ENCODE data around the gene INPP5A.
"Not testable (repeated sequence)": the region's sequence is repeated elsewhere in the genome, so short reads cannot be mapped to it uniquely, and the experiment has no call there.

INPP5A gene

DNA sequence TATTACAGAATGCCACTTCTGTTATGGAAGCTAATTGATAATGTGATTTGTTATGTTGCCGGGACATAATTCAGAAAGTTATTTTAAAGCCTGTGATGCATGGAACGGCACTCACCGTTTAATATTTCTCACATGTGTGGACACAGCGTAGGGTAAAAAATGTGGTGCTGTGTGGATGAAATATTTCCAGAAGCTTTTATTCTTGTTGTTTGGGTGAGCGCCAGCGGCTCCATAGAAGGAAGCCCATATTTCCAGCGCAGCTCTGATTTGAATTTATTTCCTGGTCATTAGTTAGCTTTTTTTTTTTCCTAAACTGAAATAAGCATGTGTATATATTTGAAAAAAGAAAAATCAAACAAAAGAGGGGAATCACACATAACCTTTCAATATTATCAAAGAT is 268.5 kb downstream of the INPP5A start:
- no peak for DNase-seq (ENCODE audit: low read depth)

DNA sequence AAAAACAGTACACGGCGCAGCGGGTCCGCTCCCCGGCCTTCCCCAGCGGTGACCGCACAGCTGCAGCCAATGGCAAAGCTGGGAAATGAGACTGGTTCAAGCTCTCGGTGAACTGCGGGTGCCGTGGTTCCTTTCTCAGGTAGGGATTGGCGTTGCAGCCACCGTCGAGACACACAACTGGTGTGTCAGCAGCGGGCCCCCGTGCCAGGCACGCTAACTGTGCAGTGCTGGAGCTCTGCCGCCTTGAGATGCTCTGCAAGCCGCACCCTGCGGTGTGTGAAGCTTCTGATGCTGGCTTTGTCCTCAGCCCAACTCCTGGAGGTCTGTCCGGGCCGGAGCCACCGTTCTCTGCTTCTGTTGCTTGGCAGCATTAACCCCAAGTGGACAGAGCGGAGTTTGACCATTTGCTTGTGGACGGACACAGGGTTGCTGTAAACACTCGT is 269.0 kb downstream of the INPP5A start:
- DNase-seq (ENCODE audit: low read depth): no peak

GRCh38 chr10:132807621-132808049 is 270.0 kb downstream of the INPP5A start:
- no peak for DNase-seq (ENCODE audit: low read depth)

DNA sequence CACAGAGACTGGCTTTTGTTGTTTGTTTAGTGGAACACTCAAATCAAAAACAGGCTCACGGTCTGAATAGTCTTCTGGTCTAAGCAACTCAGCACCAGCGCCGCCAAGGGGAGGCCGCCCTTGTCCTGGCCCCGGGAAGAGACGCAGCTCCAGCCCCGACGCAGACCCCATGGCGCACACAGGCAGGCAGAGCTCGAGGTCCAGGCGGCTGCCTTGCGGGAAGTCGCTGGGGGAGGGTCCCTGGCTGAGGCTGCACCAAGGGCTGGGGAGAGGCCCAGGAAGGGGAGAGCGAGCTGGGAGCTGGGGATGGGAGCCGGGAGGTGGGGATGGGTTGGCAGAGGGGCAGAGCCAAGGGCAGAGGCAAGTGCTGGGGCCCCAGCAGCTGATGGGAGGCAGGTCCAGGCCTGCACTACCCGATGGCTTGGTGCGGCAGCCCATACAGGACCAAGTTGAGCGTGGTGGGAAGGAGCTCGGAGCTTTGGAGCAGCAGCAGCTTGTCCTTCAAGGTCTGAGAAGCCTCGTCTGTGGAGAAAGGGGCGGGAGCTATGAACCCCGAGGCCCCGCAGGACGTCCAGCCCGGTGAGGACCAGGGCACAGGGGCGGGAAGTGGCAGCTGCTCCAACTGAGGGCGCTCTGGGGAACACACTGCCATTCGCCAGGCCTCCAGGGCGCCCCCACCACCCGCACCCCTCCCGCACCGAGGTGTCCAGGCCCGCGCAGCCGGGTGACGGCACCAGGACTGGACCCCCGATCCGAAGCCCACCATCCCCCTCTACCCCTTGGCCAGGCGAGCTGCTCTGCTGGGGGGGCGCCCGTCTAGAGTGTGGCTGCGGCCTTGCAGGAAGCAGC is 271.0 kb downstream of the INPP5A start:
- DNase-seq (ENCODE audit: low read depth): no peak

DNA sequence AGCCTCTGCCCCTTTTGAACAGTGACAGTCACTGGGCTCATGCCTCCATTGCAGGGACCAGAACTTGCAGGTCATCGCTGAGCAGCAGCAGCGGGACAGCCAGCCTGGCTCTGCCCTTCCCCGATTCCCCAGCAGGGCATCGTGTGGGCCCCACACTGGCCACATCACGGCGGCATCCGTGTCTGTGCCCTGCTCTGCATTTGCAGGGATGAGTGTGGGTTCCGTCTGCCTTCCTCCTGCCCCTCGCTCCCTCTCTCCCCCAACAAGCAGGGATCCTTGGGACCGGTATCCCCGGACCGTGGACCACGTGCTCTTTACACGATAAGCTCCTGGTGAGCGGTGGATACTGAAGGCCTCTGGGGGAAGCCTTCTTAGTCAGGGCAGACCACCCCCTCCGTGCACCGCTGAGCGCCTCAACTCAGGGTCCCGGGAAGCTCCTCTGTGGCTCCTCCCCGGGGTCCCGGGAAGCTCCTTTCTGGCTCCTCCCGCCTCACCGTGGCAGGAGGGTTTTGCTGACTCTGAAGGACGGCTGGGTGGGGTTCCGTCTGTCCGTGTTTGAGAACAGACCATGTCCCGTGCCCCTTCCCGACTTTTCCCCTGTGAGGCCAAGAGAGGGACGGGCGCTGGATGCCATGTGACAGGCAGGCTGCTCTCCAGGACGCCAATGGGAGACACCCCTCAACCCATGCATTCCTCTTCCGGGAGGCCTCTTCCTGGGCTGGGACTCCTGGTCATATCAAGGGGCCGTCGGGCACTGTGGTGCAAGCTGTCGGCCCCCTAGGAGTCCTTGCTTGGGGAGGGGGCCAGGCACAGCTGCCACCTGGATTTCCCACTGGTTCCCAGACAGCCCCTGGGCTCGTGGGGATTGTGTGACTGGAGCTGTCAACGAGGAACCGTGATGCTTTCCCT is 271.9 kb downstream of the INPP5A start:
- DNase-seq (ENCODE audit: low read depth): no peak

GRCh38 chr10:132810141-132810806 is 272.7 kb downstream of the INPP5A start:
- no peak for DNase-seq (ENCODE audit: low read depth)

- no peak for DNase-seq (ENCODE audit: low read depth)
Observed at GRCh38 chr10:132810807-132811700, 273.5 kb downstream of the INPP5A start.

DNA sequence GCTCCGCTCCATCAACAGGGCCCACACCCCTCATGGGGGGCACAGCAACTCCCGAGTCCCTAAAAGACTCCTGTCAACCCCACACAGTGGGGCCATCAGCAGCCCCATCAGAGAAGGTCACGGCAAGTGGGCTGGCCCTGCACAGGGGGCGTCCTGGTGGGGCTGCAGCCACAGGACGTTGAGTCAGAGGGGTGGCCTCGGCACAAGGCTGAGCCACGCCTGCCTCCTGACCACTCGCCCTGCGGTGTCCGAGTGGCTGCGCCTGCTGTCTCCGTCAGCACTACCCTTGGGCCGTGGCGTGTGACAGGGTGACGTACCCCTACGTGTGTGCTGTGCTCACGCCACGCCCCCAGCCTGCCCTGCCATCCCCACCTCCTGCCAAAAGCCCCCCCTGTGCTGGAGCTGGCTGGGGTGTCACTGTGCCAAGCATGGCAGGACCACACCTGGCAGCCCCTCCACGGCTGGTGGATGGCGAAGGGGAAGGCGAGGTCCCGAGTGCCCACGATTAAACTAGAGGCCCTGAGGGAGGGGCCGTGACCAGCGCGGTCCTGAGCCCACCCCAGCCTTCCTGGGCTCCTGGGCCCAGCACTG is 274.4 kb downstream of the INPP5A start:
- no peak for DNase-seq (ENCODE audit: low read depth)

DNA sequence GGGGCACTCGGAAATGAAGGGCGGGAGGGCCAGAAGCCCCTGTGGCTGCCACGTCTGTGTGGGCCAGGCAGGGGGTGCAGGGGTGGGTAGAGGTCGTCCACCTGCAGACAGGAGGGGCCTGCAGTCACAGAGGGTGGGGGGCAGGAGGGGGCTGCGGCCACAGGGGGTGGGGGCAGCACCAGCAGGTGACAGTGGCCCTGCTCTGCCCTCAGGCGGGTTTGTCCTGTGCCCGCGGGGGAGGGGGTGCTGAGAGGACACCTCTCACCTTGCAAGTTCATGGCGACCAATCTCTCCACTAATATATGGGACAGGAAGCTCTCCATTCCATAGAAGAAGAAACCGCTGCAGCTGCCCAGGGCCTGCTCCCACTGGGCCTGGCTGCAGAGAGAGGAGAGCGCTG is 274.9 kb downstream of the INPP5A start:
- DNase-seq (ENCODE audit: low read depth): no peak

DNA sequence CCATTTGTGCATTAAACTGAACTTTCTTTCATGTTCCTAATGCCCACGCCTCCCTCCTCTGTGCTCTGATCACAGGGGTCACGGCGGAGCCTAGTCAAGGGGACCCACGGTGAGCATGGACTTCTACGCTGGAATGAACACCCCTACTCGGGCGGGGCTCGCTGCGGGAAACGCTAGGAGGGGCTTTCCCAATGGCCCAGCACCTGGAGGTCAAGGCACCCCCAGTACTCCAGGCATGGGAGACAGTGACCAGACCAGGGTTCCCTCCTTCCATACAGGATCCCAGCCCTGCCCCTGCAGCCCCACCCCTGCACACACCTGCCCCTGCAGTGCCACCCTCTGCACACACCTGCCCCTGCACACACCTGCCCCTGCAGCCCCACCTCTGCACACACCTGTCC is 275.4 kb downstream of the INPP5A start:
- DNase-seq (ENCODE audit: low read depth): no peak

DNA sequence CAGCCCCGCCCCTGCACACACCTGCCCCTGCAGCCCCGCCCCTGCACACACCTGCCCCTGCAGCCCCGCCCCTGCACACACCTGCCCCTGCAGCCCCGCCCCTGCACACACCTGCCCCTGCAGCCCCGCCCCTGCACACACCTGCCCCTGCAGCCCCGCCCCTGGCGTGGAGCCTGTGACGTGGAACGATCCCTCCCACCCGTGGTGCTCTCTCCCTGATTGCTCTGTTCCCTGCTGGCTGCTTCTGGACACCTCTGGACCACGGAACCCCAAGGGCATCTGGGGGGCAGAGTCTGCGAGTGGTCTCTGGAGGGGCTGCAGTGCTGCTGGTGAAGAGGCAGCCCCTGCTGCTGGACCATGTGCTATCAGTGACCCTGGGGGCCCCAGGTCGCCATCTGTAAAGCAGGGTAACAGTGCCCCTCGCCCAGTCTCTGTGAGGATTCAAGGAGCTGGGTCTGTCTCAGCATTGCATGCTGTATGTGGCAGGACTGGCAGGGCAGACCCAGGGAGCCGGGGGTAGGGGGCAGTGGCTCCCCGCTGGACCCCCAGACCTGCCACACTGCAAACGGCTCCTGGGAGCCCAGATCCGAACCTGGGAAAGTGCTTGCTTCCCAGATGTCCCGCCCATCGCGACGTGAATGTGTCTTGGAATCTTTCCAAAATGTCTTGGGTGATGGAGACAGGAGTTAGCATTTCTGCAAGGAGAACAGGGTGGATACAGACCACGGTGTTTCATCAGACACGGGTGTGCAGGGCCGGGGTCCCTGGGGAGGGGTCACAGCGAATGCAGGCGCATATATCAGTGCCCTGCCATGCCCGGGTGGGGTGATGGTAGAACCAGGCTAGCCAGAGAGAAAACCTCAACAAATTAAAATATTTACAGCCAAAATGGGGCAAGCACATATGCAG is 276.2 kb downstream of the INPP5A start:
- DNase-seq (ENCODE audit: low read depth): no peak

- no peak for DNase-seq (ENCODE audit: low read depth)
Observed at GRCh38 chr10:132814469-132814856, 276.9 kb downstream of the INPP5A start.

DNA sequence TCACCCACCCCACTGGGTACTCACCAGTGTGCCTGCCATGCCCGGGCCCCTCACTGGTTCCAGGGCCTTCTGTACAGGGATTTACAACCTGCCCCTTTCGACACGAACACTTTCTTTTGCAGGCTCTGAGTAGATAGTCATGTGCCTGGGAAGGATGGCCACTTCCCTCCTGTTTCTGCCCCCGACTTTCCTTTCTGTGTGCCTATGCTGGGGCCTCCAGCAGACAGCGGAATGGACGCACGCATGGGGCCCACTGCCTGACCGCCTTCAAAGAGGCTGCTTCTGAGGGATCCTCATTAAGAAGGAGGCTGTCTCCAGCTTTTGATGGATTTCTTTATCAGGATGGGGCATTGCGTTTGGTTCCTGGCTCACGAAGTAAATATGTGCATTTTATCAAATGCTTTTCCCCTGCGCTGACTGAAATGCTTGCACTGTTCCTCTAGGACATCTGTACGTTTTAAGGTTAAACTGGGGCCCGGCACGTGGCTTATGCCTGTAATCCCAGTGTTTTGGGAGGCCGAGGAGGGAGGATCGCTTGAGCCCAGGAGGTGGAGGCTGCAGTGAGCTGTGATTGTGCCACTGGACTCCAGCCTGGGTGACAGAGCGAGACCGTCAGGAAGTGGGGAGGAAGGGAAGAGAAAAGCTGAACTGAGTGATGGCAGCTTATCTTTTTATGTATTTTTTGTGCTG is 277.7 kb downstream of the INPP5A start:
- no peak for DNase-seq (ENCODE audit: low read depth)

DNA sequence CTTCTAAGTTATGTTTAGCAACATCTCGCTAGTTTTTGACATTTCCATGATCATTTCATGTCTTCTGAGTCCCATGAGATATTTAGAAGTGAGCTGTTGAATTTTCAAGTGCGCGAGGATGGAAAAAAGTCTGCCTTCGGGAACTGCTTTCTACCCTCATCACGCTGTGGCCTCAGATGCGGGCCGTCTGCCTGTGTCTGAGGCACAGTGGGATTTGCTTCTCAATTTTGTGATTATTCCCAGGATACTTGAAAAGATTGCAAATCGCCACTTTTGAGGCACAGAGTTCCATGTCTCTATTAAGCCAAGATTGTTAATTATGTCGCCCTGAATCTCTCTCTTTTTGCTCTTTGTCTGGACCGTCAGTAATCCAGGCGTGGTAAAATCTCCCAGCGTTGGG is 279.1 kb downstream of the INPP5A start:
- DNase-seq (ENCODE audit: low read depth): no peak

DNA sequence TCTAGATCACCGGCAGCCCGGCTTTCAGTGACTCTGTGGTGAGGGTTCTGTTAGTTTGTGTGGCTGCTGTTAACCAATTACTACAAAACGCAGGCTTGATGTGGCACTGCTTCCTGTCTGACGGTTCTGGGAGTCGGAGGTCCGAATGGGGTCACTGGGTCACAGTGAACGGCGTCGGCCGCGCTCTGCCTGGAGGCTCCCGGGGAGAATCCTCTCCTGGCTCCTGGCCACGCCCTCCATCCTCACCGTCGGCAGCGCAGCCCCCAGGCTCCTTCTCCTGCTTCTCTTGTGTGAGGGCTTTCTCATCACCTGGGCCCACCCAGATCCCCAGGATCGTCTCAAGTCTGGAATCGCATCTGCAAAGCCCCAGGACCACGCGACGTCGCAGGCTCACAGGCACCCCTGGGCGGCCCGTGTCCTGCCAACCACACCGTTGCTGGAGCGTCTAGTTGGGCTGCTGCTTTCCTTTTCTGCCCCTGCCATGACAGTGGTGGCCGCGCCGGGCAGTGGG is 280.2 kb downstream of the INPP5A start:
- DNase-seq (ENCODE audit: low read depth): no peak

GRCh38 chr10:132820056-132820455 is 282.5 kb downstream of the INPP5A start:
- no peak for DNase-seq (ENCODE audit: low read depth)

- DNase-seq (ENCODE audit: low read depth): not testable (repeated sequence)
Observed at GRCh38 chr10:132825783-132826523, 288.4 kb downstream of the INPP5A start.
